OCI-LY3 (cell line): Measurements from ENCODE around the gene MFAP2.

Experiments used
- CTCF ChIP-seq: fragments of 200-600, 300-600 bp; sonication (generic); IDR thresholded peaks from 2 replicates; pipeline ENCODE4 v1.5.1; 2014; ENCODE audit warnings: antibody characterized with exemption, low read length, low read depth
- EZH2phosphoT487 ChIP-seq: fragments of 200-600 bp; shearing (Covaris generic); IDR thresholded peaks from 2 replicates; pipeline ENCODE4 v1.6.1; 2018; ENCODE audit warnings: antibody characterized with exemption, mixed run types, low read depth

GRCh38 chr1:16956775-16957174 is 23.6 kb downstream of the MFAP2 start:
- TF ChIP-seq CTCF (no peak), EZH2phosphoT487 (no peak)
